ENCODE results near the gene ASPHD2. TPM values are rescaled to one million over a fixed set of nuclear protein-coding genes. Genes with fewer than 3 reads are reported as not detected.

Gene ASPHD2
- total and polyA plus RNA-seq, 4 donors, result 0.31 to 1.6 (median 0.95) TPM

- 82 to 86% methylated on average over 2 of the region's 2 CpGs for WGBS, 2 donors
- ATAC-seq (ENCODE audit: insufficient read depth, low FRiP score) (no peak), DNase-seq (no peak)
- Histone ChIP-seq H3K36me3 (ENCODE audit: control insufficient read depth in 4 of 4, insufficient read depth in 4 of 4, low read length in 4 of 4) (peaks cover 6 to 15% (median 9%) of the 10 kb centered on the region in 4 donors), H3K27me3 (ENCODE audit: control insufficient read depth in 3 of 3, insufficient read depth in 3 of 3, low read length in 2 of 3) (no peaks in the 10 kb centered on the region), H3K9ac (ENCODE audit: insufficient read depth in 1 of 2, low read length in 2 of 2) (no peak overlapping the region), H3K27ac (ENCODE audit: low read depth in 1 of 2, low read length in 1 of 2) (no peak overlapping the region), H3K4me1 (ENCODE audit: control insufficient read depth in 5 of 5, insufficient read depth in 5 of 5, low read length in 5 of 5) (peaks cover 7 to 37% (median 11%) of the 10 kb centered on the region in 5 donors), H3K4me3 (no peak overlapping the region), H3K9me3 (ENCODE audit: control insufficient read depth in 4 of 4, insufficient read depth in 3 of 4, low read length in 3 of 4) (no peaks in the 10 kb centered on the region)
- TF ChIP-seq CTCF (IDR thresholded peaks at IDR 0.05; ENCODE audit: control extremely low read depth, extremely low read depth), result no peak
Measured at GRCh38 chr22:26480611-26480932, 51.5 kb downstream of the ASPHD2 start.

GRCh38 chr22:26481112-26481693 is 52.1 kb downstream of the ASPHD2 start:
- Histone ChIP-seq H3K36me3 (ENCODE audit: control insufficient read depth in 4 of 4, insufficient read depth in 4 of 4, low read length in 4 of 4) (peaks cover 5 to 15% (median 9%) of the 10 kb centered on the region in 4 donors), H3K4me3 (no peak overlapping the region), H3K27ac (ENCODE audit: low read depth in 1 of 2, low read length in 1 of 2) (no peak overlapping the region), H3K9me3 (ENCODE audit: control insufficient read depth in 4 of 4, insufficient read depth in 3 of 4, low read length in 3 of 4) (no peaks in the 10 kb centered on the region), H3K9ac (ENCODE audit: insufficient read depth in 1 of 2, low read length in 2 of 2) (no peak overlapping the region), H3K27me3 (ENCODE audit: control insufficient read depth in 3 of 3, insufficient read depth in 3 of 3, low read length in 2 of 3) (no peaks in the 10 kb centered on the region), H3K4me1 (ENCODE audit: control insufficient read depth in 5 of 5, insufficient read depth in 5 of 5, low read length in 5 of 5) (peaks cover 7 to 37% (median 11%) of the 10 kb centered on the region in 5 donors)
- ATAC-seq (ENCODE audit: insufficient read depth, low FRiP score) (no peak), DNase-seq (no peak)
- no peak for TF ChIP-seq CTCF (IDR thresholded peaks at IDR 0.05; ENCODE audit: control extremely low read depth, extremely low read depth)
- 60 to 70% methylated on average over 6 of the region's 6 CpGs for WGBS, 2 donors

- WGBS, 2 donors, result 73 to 74% methylated on average over 4 of the region's 4 CpGs
- ATAC-seq (ENCODE audit: insufficient read depth, low FRiP score), result no peak
- H3K4me1 ChIP-seq (ENCODE audit: control insufficient read depth in 5 of 5, insufficient read depth in 5 of 5, low read length in 5 of 5), result peaks cover 7 to 37% (median 11%) of the 10 kb centered on the region in 5 donors
Measured at GRCh38 chr22:26481694-26482093, 52.6 kb downstream of the ASPHD2 start.

More at GRCh38 chr22:26481694-26482093, 52.6 kb downstream of the ASPHD2 start:
- Histone ChIP-seq H3K9me3 (ENCODE audit: control insufficient read depth in 4 of 4, insufficient read depth in 3 of 4, low read length in 3 of 4) (no peaks in the 10 kb centered on the region), H3K9ac (ENCODE audit: insufficient read depth in 1 of 2, low read length in 2 of 2) (no peak overlapping the region), H3K36me3 (ENCODE audit: control insufficient read depth in 4 of 4, insufficient read depth in 4 of 4, low read length in 4 of 4) (peaks cover 3 to 15% (median 7%) of the 10 kb centered on the region in 4 donors), H3K27me3 (ENCODE audit: control insufficient read depth in 3 of 3, insufficient read depth in 3 of 3, low read length in 2 of 3) (no peaks in the 10 kb centered on the region), H3K4me3 (no peak overlapping the region), H3K27ac (ENCODE audit: low read depth in 1 of 2, low read length in 1 of 2) (no peak overlapping the region)
- no peak for DNase-seq
- no peak for TF ChIP-seq CTCF (IDR thresholded peaks at IDR 0.05; ENCODE audit: control extremely low read depth, extremely low read depth)
